Glutamatergic neuron (in vitro differentiated cells): Measurements from ENCODE around the gene USP19. TPM values are rescaled to one million over a fixed set of nuclear protein-coding genes. Genes with fewer than 3 reads are reported as not detected.

ENCODE experiments used
- DNase-seq: peaks from one replicate; pipeline ENCODE4 v3.0.0; 2022
- H3K27ac Mint-ChIP-seq: one replicate; pipeline ENCODE4 v1.8.0; 2020; ENCODE audit warnings: mild to moderate bottlenecking, mixed read lengths, inconsistent platforms; ENCODE audit not compliant: unreplicated experiment
- H3K27me3 Mint-ChIP-seq: one replicate; pipeline ENCODE4 v1.8.0; 2020; ENCODE audit warnings: mild to moderate bottlenecking, moderate library complexity, mixed read lengths, inconsistent platforms; ENCODE audit not compliant: unreplicated experiment
- H3K36me3 Mint-ChIP-seq: one replicate; pipeline ENCODE4 v1.8.0; 2020; ENCODE audit warnings: mild to moderate bottlenecking, mixed read lengths, inconsistent platforms; ENCODE audit not compliant: unreplicated experiment
- H3K4me1 Mint-ChIP-seq: one replicate; pipeline ENCODE4 v1.8.0; 2020; ENCODE audit warnings: mild to moderate bottlenecking, low read depth, mixed read lengths, inconsistent platforms; ENCODE audit not compliant: unreplicated experiment
- H3K4me3 Mint-ChIP-seq: one replicate; pipeline ENCODE4 v1.8.0; 2020; ENCODE audit warnings: mild to moderate bottlenecking, mixed read lengths, inconsistent platforms; ENCODE audit not compliant: unreplicated experiment
- H3K9me3 Mint-ChIP-seq: one replicate; pipeline ENCODE4 v1.8.0; 2020; ENCODE audit warnings: mild to moderate bottlenecking, moderate library complexity, mixed read lengths, inconsistent platforms; ENCODE audit not compliant: unreplicated experiment
- total RNA-seq: library from RNA; stranded (reverse); fragmentation: NEBNext Ultra II Directional; extraction: Animal tissue kit (Norgen Biotek cat#: 25700); gene quantifications from one replicate; pipeline ENCODE4 v1.2.1, GENCODE V29; 2021; ENCODE audit not compliant: unreplicated experiment
- TF ChIP-seq, protein P1 (sequence below): fragments of 200-600 bp; sonication (generic); IDR thresholded peaks from one replicate; pipeline ENCODE4 v1.5.0; 2021; ENCODE audit not compliant: partially characterized antibody, unreplicated experiment

USP19 gene
- total RNA-seq, 1 donor from 2014 or later, result 83.1 TPM

DNA sequence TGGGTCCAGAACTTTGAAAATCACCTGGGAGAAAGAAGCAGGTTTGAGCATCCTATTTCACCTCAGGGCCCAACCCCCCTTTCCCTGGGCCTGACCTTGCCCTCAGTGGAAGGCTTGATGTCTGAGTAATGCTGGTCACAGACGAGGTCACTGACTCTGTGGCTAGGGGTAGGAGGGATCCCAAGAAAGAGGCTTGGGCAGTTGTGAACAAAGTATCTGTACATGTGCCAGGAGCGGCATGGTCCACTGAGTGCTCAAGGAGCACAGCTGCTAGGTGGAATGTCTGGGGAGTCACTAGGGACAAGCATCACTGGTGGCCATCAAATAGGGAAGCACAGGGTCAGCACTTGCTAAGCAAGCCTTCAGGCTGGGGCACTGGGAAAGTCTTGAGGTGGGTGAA, 38.2 kb upstream of the USP19 start:
- Mint-ChIP-seq H3K27ac (no peak overlapping the region), H3K9me3 (peaks cover 2% of the 10 kb centered on the region), H3K27me3 (no peaks in the 10 kb centered on the region), H3K4me1 (peaks cover 6% of the 10 kb centered on the region), H3K36me3 (no peaks in the 10 kb centered on the region), H3K4me3 (no peak overlapping the region)
- DNase-seq, result no peak
- TF ChIP-seq, protein P1, sequence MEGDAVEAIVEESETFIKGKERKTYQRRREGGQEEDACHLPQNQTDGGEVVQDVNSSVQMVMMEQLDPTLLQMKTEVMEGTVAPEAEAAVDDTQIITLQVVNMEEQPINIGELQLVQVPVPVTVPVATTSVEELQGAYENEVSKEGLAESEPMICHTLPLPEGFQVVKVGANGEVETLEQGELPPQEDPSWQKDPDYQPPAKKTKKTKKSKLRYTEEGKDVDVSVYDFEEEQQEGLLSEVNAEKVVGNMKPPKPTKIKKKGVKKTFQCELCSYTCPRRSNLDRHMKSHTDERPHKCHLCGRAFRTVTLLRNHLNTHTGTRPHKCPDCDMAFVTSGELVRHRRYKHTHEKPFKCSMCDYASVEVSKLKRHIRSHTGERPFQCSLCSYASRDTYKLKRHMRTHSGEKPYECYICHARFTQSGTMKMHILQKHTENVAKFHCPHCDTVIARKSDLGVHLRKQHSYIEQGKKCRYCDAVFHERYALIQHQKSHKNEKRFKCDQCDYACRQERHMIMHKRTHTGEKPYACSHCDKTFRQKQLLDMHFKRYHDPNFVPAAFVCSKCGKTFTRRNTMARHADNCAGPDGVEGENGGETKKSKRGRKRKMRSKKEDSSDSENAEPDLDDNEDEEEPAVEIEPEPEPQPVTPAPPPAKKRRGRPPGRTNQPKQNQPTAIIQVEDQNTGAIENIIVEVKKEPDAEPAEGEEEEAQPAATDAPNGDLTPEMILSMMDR, result no peak

DNA sequence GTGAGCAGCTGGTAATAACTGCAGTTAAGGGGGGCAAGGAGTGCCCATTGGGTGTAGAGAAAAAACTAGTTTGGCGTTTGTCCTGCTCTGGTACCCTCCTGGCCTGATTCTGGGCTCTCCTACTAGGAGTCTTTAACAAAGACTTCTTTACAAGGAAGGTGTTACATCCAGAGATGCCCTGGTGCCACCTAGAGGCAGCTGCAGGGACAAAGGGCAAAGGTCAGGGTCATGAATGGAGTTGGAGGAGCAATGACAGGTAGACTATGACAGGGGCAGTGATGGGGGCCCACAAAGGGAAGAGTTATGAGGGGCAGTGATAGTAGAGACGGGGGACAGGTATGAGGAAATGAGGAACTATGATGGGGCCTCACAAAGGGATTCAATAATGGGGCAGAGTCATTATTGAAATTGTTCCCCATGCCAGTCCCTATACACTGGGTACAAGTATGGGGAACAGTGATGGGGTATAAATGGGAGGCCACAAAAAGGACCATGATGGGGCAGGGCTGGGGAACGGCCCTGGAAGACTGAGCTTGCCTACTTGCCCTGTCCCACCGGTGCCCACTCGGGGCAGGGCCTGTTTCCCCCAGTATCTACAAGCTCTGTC, 37.6 kb upstream of the USP19 start:
- Mint-ChIP-seq H3K27ac (no peak overlapping the region), H3K36me3 (no peaks in the 10 kb centered on the region), H3K4me1 (peaks cover 6% of the 10 kb centered on the region), H3K9me3 (peaks cover 2% of the 10 kb centered on the region), H3K4me3 (no peak overlapping the region), H3K27me3 (no peaks in the 10 kb centered on the region)
- DNase-seq, result peak; percentile 61
- TF ChIP-seq, protein P1, result peak; percentile 19

DNA sequence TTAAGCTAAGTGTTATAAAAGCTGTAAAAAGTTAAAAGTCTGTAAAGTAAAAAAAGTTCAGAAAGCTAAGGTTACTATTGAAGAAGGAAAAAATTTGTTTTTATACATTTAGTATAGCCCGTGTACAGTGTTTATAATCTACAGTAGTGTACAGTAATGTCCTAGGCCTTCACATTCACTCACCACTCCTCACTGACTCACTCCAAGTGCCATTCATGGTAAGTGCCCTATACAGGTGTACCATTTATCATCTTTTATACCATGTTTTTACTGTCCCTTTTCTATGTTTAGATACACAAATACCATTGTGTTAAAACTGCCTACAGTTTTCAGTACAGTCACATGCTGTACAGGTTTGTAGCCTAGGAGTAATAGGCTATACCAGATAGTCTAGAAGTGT, 36.7 kb upstream of the USP19 start:
- Mint-ChIP-seq H3K27ac (no peak overlapping the region), H3K9me3 (peaks cover 2% of the 10 kb centered on the region)
- TF ChIP-seq, protein P1, result no peak

DNA sequence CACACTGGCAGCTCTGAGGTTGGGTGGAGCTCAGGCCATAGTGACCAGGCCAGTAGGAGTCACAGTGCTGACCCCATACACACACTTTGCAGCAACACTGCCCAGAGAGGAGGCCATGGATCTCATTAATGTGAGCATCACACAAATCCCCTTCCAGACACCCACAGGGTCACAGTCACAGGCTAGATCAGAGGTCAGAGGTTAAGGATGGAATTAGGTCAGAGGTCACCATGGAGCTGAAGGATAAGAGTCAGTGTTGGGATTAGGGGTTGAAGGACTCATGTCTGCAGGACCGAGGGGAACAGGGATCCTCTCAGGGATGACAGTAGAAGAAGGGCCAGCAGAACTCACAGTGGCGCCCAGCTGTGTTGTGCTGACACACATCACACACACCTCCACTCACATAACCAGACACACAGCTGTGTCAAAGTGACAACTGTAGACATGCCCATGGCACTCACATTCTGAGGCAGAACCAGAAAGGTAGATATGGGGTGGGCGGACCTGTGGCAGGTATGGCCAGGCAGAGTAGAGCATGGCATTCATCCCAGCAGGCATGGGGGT, 32.8 kb upstream of the USP19 start:
- H3K36me3 Mint-ChIP-seq, result no peaks in the 10 kb centered on the region
- TF ChIP-seq, protein P1, result no peak
- H3K4me3 Mint-ChIP-seq, result no peak overlapping the region
- H3K27ac Mint-ChIP-seq, result no peak overlapping the region
- H3K27me3 Mint-ChIP-seq, result no peaks in the 10 kb centered on the region
- DNase-seq, result no peak
- H3K9me3 Mint-ChIP-seq, result peaks cover 2% of the 10 kb centered on the region
- H3K4me1 Mint-ChIP-seq, result peaks cover 3% of the 10 kb centered on the region

More for the DNA sequence above, 36.7 kb upstream of the USP19 start:
- no peaks in the 10 kb centered on the region for H3K27me3 Mint-ChIP-seq
- H3K36me3 Mint-ChIP-seq, result no peaks in the 10 kb centered on the region
- no peak overlapping the region for H3K4me3 Mint-ChIP-seq
- DNase-seq, result no peak
- H3K4me1 Mint-ChIP-seq, result peaks cover 6% of the 10 kb centered on the region

DNA sequence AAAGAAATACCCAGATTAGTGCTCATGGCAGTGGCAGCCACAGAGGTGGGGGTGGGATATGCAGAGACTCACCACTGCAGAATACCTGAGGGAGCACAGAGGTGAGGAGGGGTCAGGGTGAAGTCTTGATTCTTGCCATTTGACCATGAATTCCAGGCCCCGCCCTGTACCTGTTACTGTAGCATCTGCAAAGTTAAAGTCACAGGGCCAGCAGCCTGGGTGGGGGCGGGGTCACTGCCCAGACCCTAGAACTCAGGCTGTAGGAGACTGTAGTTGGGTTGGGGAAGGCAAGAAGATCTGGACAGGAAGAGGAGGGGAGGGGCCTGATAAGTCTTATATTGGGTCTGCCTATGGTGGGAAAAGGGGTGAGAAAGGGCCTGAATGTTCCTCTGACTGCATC, 31.0 kb upstream of the USP19 start:
- no peaks in the 10 kb centered on the region for H3K36me3 Mint-ChIP-seq
- no peaks in the 10 kb centered on the region for H3K9me3 Mint-ChIP-seq
- no peak overlapping the region for H3K27ac Mint-ChIP-seq
- TF ChIP-seq, protein P1, result no peak
- DNase-seq, result no peak
- H3K4me3 Mint-ChIP-seq, result no peak overlapping the region
- no peaks in the 10 kb centered on the region for H3K4me1 Mint-ChIP-seq
- no peaks in the 10 kb centered on the region for H3K27me3 Mint-ChIP-seq
